ENCODE results near the gene TRIM65.

GRCh38 chr17:75849279-75849646, 47.5 kb downstream of the TRIM65 start:
- TF ChIP-seq CTCF (IDR thresholded peaks at IDR 0.05) = no peak
- no peak for TF ChIP-seq POLR2A (IDR thresholded peaks at IDR 0.05)
